Mesenteric fat pad (tissue), 1 donor: ENCODE data around the gene MYF6. TPM values are rescaled to one million over a fixed set of nuclear protein-coding genes. Genes with fewer than 3 reads are reported as not detected.

Experiments used
- DNase-seq: peaks from one replicate; pipeline ENCODE4 v3.0.0-alpha.2; 2020; ENCODE audit warnings: low spot score
- total RNA-seq: library from RNA; stranded (reverse); fragmentation: NEBNext Ultra II Directional; extraction: Animal tissue kit (Norgen Biotek cat#: 25700); gene quantifications from one replicate; pipeline ENCODE4 v1.2.1, GENCODE V29; 2021
- donor health status: DM: yes; HTN: yes; CAD: no.

The MYF6 gene
- total RNA-seq, 1 donor from 2014 or later = not detected

DNA sequence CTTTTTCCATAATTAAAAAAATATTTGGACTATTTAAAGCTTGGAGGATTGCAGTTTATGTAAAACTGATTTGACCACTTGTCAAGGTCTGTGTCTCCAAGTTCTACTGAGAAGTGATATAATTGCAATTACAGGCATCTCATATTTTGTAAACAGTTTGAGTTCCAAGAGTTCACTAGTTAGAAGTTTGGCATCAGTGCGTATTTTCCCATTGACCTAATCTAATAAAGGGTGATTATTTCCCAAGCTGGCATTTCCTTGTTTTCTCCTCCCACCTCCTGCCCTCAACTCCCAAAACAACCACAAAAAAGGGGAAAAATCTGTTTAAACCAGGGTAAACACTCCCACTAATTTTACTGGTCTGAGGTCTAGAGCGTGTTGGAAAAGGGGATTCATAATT lies 3.0 kb upstream of the MYF6 start:
- no peak for DNase-seq

DNA sequence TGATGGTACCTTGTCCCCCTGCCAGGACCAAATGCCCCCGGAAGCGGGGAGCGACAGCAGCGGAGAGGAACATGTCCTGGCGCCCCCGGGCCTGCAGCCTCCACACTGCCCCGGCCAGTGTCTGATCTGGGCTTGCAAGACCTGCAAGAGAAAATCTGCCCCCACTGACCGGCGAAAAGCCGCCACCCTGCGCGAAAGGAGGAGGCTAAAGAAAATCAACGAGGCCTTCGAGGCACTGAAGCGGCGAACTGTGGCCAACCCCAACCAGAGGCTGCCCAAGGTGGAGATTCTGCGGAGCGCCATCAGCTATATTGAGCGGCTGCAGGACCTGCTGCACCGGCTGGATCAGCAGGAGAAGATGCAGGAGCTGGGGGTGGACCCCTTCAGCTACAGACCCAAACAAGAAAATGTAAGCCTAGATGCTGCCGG lies 410 bp downstream of the MYF6 start:
- no peak for DNase-seq

DNA sequence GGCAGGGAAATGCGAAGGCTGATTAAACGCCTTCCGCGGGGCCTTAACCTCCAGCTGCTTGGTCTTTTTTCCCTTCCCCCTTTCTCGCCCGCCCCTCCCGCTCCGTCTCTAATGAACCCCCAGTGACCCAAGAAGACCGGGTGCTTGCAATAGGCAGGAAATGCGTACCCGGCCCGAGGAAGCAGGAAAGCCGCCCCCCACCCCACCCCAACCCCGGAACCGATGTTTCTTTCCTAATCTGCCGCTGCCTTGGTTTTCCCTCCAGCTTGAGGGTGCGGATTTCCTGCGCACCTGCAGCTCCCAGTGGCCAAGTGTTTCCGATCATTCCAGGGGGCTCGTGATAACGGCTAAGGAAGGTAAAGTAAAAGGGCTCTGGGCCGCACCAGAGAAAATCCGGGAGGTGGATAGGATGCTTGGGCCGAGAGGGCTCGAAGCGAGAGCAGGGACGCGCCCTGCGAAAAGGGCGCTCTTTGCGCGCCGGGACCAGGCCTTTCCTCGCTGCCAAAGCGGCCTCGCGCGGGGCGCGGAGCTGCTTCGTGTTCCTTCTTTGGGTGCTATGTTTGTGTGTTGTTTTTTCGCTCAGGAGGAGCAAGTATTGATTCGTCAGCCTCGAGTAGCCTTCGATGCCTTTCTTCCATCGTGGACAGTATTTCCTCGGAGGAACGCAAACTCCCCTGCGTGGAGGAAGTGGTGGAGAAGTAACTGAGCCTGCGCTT lies 983 bp downstream of the MYF6 start:
- no peak for DNase-seq

DNA sequence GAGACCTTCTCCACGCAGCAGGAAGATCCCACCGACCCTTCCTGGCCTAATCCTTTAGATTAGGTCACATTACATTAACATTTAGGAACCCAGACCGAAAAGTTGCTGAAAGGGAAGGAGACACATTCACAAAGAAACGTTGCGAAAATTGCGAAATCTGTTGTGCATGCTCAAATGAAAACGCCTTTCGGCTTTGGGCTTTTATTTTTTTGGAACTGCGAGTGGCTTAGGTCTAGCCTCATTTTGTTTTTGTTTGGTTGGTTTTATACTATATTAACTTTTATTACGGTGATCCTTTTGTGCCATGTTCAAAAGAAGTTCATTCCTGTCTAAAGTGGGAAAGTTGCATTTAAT lies 1.5 kb downstream of the MYF6 start:
- no peak for DNase-seq

DNA sequence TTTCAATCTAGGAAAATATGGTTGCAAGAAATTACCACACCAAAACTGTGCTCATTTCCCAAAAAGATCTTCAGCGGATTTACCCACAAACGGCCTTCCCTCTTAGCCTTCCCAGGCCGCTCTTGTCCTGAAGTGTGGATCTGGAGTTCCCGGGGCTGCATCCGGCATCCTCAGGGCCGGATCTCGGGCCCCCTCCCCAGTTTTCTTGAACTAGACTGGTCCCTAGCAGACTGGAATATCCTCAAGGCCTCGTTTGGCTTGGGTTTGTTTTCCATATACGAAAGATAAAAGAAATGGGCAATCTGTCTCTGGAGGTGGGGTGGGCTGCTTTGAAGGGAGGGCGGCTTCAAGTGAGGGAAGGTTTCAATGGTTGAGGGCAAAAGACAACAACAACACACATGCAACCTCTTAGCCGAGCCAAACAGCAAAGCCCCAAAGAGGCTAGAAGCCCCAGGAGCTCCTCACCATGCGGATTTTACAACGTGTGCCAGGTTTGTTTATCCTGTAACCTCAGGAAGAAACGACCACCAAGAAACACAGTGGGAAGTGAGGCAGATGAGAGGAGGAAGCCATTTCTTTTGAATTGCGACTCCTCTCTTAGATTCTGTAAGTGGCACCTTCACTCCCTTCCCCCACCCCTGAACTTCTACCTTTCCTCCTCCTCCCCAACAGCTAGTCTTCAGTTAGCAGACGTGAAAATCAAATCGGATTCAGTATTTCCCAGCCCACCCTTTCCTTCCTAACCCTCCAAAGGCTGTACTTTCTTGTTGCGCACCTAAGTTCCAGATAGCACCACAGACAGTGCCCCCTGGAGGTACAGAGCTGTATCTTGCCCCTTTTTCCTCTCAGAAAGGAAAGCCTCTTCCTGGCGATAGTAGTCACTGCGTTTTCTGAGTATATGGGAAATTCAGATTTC lies 2.6 kb downstream of the MYF6 start:
- DNase-seq = no peak

DNA sequence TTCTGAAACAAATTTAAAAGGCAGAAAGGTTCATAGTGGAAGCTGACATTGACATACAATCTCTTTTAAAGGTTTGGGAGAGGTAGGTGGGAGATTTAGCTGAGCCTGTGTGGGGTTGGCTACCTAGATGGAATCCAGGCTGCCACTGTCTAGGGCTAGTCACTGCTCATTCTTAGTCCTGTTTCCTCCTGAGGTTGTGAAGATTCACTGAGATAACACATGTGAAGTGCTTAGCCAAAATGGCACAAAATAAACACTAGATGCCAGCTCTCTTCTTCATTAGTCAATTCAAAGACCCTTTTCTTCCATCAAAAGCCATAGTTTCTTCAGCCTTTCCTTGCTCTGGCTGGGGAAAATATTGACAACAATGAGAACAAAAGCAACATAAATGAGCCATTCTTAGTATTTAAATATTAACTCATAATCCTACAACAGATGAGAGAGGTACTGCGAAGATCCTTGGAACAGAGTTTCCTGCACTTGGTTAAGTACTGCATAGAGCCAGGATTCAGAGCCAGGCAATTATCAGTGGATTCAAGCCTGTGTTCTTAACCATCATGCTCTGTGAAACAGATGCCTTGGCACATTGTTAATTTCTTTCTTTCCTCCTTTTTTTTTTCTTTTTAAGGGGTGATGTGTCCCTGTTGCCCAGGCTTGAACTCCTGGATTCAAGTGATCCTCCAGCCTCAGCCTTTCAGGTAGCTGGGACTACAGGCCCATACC lies 3.5 kb downstream of the MYF6 start:
- DNase-seq = no peak

DNA sequence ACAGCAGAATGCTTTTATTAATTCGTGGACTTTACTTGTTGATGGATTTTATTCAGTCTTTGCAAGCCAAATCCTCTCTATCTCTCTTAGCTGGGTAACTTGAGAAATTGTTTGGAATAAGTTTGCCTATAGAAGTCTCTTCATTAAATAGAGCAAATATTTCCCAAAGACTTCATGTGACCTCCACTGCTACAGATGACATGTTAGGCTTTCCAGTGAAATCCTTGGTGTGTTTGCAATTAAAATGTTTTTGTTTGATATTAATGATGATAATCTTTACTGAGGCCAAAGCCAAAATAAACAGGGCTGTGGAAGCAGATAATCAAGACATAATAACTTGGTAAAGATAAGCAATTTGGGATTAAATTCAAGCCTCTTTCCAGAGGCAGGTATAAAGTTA lies 4.4 kb downstream of the MYF6 start:
- no peak for DNase-seq

DNA sequence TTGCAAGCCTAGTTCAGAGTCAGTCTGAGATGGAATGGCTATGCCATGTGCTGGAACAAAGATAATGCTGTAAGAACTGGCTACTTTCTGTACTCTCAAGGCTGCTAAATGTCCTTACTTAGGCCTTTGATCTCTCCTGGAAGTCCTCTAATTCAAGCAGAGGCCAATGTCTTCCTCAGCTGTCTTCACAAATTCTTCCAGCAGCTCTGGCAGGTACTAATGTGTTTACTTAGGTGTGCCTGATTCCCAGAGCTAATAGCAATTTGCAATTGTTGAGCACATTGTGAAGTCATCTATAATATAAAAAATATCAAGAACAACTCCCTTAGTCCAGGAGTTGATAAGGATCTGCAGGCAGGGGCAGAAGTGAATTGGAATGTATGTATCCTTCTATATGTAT lies 5.4 kb downstream of the MYF6 start:
- DNase-seq = no peak

DNA sequence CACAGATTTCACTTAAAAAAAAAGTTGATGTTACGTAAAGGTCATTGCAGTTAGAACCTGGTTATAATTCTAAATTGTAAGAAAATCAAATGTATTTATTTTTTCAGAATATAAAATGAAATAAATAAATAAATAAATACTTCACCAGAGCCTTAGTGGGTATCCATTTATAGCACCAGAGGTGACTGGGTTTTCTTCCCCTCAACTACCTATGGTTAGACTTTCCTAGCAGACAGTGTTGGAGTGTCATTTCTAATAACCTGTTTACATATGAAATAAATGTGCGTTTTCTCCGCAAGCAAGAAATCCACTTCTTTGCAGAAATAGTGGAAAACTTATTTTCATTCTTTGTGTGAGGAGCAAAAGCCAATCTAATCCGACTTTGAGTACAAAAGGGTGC lies 6.0 kb downstream of the MYF6 start:
- DNase-seq = no peak

DNA sequence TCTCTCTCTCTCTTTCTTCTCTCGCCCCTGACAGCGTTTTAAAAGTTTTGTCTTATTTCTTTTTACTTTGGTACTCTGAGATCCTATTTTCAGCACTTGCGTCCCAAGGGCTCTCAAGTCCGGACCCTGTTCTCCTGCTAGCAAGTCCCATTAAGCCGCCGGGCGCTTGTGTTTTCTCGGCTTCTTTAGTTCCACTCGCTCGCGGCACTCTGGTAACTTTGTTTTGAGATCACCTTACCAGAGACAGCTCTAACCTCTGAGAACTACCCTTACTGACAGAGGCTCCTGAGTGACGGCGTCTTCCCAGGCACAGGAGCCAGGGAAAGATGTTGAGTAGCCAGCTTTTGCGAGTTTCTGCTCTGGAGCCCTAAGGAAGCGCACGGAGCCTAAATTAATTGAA lies 6.6 kb downstream of the MYF6 start:
- DNase-seq = no peak

DNA sequence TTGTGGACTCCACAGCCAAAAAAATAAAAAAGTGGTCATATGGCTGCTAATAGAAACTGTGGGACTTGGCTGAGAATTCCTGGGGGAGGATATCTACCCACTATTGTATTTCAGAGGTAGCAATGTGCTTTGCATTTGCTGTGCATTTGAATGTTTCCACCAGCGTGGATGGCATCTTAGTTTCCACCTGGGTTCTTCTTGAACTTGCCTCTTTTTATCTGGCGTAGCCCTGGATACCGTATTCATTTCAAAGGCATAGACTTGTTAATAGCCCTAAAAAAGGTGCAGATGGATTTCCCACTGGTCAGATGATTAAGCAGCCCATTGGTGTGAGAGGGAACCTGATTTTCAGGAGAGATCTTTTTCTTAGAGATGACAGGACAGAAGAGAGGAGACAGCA lies 7.4 kb downstream of the MYF6 start:
- no peak for DNase-seq

DNA sequence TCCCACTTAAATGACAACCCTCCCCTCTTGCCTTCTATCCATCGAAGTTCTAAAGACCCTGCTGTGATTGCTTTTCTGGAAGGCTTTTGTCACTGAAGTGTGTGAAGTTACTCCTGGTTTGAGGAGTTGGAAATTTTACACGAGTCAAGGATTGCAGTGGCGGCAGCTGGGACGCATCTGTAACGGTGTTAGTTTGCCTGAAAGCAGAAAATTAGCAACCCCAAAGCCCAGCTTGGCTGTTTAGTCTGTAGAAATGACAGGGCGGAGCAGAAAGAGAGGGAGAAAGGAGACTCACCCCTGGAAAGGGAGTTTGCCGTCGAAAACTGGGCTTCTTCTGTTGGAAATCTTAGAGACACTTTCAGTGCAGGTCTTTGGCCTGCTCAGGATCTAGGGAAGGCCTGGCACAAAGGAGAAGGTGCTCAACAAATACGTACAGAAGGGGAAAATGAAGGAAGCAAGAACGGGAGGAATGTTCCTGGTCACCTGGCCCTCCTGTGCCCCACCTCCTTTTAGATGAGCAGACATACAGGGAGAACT lies 8.3 kb downstream of the MYF6 start:
- DNase-seq = no peak

DNA sequence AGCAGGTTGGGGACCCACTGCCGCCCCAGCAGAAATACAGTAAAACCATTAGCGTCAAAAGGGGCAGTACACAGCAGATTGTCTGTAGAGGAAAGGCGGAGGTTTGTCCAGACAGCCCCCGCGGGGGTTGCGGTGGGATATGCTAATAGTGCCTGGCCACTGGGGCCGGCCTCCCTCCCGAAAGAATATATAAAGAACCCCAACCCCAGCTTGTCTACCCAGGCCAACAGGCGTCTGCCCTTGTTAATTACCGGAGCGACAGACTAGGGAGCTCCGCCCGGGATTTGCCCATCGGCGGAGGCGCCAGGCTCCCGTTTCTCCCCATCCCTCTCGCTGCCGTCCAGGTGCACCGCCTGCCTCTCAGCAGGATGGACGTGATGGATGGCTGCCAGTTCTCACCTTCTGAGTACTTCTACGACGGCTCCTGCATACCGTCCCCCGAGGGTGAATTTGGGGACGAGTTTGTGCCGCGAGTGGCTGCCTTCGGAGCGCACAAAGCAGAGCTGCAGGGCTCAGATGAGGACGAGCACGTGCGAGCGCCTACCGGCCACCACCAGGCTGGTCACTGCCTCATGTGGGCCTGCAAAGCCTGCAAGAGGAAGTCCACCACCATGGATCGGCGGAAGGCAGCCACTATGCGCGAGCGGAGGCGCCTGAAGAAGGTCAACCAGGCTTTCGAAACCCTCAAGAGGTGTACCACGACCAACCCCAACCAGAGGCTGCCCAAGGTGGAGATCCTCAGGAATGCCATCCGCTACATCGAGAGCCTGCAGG lies 9.4 kb downstream of the MYF6 start, which contains the start of gene MYF5:
Gene MYF5 (plus strand): TSS at position 217 of the 774 bp plus-strand sequence. CDS start 152 bp downstream, at position 369.
- DNase-seq = no peak

DNA sequence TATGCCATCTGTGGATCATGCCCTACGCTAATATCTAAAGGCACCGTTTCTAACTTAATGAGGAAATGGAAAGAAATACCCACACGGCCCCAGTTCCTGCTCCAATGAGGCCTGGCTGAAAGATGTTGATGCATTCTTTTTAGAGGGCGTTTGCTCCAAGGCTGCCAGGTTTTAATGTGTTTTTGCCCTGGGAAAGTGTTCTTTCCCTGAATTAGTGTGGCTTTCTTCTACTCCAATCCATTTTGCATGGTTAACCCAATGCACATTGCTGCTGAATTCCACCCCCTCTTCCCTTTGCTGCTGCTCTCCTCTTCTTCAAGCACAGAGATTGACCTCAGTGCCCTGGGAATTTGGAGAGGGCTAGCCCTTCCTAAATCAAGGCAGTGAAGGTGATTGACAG lies 10.4 kb downstream of the MYF6 start:
- no peak for DNase-seq

DNA sequence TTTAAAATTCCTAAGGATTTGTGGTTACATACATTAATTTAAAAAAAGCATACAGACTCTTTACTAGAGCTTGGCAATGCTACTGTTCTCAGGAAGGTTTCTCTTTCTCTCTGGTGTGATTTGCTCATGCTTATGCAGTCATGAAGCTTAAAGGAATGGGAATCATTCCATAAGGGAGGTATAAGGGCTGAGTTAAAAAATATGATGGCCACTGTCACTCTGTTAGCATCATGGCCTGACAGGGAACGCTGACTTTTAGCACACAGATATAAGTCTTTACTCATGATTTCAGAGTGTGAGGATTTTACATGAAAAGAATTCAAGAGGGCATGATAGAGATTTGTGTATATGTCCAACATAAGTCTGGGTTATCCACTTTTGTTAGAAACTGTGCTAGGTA lies 13.1 kb downstream of the MYF6 start:
- DNase-seq = no peak

DNA sequence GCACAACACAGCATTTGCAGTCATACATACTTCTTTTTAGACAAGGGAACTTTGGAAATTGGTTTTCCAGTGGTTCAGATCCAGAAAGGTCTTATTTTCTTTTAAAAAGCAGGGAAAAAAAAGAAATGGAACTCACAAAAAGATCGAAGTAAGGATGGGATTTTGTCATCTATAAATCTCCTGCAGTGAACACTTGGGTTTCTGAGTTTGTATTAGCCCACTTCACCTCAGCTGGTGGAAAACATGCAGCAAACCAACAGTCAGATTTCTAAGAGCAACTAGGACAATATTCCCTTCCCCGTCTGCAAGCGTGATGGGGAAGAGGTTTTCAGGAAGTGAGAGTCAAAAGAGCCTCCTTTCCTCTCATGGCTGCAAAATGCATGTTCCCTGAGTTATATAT lies 13.9 kb downstream of the MYF6 start:
- DNase-seq = no peak

DNA sequence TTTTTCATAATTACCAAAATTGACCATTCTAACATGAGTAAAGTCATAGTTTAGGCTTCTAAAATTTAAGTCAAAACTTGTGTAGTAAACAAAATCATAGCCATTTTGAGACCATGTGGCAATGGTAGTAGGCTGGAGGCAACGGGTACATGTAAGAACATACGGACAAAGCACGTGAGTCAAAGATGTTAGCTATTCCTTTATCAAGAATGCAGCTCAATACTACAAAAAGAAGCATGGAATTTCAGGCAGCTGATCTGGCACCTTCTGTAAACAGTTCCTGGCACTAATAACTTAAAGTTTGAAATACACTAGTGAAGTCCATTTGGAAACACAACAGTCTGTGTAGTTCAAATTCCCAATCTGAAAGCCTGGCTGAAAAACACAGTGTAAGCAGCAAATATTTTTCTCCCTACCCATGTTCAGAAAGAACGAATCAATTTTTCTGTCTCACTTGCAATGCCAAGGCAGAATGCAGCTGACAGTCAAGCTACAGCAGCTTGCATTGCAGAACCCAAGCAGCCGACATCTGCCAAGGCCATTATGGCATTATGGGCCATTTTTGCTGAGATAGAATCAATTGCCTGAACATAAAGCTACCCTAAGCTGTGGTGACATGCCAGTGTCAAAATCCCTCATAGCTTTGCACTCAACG lies 38.5 kb downstream of the MYF6 start:
- DNase-seq = no peak

DNA sequence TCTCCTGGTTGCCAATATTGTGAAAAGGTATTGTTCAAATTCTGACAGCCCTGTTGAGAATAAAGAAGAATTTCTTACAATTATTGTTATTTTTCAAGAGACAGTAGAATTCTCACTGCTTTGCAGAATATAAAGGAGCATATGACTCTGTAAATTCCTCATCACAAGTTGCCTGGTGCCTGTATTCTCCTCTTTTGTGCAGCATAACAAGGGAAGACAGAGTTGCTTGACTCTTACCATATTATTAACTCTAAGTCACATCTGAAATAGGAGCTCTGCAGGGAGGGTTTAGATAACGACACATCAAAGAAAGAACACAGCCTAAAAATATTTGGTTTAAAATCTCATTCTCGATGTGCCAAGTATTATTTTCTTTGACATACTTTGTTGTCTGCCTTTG lies 40.4 kb downstream of the MYF6 start:
- DNase-seq = no peak

DNA sequence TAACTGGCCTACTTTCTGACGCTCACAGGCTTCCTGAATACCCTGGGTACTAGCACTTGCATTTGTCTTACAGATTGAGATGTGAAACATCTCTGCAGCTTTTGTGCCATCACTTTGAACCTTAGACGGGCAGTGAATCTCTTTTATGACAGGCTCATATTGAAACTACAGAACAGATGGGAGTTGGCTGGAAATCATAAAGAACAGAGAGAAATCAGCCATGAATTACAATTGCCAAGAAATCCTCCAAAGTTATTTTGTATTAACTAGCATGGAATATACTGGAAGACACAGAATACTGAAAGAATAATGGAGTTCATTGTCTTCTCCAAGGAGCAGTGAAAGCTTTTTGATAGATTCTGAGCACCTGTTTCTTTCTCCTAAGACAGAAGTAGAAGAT lies 42.0 kb downstream of the MYF6 start:
- no peak for DNase-seq

DNA sequence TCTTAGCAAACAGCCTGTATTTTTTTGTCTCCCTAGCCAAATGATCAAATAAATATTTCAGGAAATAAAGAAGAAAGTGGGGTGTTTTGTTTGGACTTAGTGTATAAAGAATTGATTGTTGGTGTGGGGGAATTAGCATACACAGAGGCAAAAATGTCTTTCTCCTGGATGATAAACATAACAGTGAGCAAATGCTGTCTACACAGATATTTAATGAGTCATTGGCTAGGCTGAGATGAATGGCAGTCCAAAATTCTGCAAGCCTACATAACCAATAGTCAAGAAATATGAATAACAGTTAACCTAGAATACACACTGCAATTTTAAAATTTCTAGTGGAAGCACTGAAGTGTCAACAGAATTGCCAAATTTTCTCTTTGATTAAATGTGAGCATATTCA lies 45.0 kb downstream of the MYF6 start:
- no peak for DNase-seq
